Brain microvascular endothelial cell (primary cell): Measurements from ENCODE around the gene PPM1A.

Experiments used
- DNase-seq: peaks from one replicate; pipeline ENCODE4 v3.0.0-alpha.2; 2020
- H3K27ac ChIP-seq: fragments of 250-450 bp; sonication (Bioruptor Pico); 2 replicates; pipeline ENCODE4 v1.5.1; 2020; ENCODE audit warnings: mild to moderate bottlenecking, moderate library complexity
- H3K27me3 ChIP-seq: fragments of 250-450 bp; sonication (Bioruptor Pico); replicated peaks from 2 replicates; pipeline ENCODE4 v1.5.1; 2020; ENCODE audit warnings: mild to moderate bottlenecking
- H3K36me3 ChIP-seq: fragments of 250-450 bp; sonication (Bioruptor Pico); replicated peaks from 2 replicates; pipeline ENCODE4 v1.5.1; 2020; ENCODE audit warnings: mild to moderate bottlenecking
- H3K4me3 ChIP-seq: 2 replicates; pipeline ENCODE4 v1.5.1; 2011; ENCODE audit warnings: low read depth, mild to moderate bottlenecking, control low read depth, low read length, moderate library complexity
- CTCF ChIP-seq: IDR thresholded peaks from 2 replicates; pipeline ENCODE4 v1.5.1; 2011; ENCODE audit warnings: low read depth, mild to moderate bottlenecking, moderate library complexity, low read length, control low read depth, inconsistent platforms; ENCODE audit errors: missing control alignments
- in situ Hi-C: cut with HindIII; loops from 2 replicates; pipeline ENCODE4 v1.10.0; 2017; ENCODE audit warnings: low sequenced_read_pairs, low pct_ligation_motif_present

The PPM1A gene

DNA sequence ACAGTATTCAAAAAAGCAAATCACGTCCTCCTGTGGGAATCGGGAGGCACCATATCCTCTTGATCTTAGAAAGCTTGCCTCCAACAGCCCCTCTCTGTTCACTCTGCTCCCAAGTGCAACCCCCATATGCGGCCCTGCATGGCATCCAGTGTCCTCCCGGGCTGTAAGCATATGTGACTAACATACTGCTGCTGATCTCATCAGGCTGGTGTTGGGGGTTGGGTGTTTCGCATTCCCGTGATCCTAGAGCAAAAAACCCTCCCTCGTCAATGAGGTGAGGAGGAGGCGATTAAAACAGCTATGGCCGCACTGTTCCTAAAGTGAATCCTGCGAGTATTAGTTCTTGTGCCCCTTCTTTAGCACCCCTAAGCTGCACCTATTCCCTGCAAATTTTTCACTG lies 28.1 kb upstream of the PPM1A start:
- in situ Hi-C loops: no loop called here
- H3K4me3 ChIP-seq: no peak overlapping the region
- no peaks in the 10 kb centered on the region for H3K36me3 ChIP-seq
- H3K27me3 ChIP-seq: no peaks in the 10 kb centered on the region
- no peak overlapping the region for H3K27ac ChIP-seq
- TF ChIP-seq CTCF: no peak
- DNase-seq: no peak

DNA sequence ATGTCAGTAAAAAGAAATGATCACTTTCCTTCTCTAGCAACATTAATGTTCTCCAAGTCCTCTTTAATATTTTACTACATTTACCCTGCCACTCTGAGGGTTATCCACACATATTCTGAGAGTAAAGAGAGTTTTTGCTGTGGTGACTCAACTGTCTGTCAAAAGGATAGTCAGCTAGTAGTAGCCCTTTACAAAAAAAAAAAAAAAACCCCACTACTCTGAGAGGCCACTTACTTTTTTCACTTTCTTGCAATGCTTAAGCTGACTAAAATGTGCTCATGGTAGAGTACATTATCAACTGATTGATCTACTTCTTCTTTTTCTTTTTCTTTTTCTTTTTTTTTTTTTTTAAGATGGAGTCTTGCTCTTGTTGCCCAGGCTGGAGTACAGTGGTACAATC lies 27.6 kb upstream of the PPM1A start:
- Histone ChIP-seq H3K27me3 (no peaks in the 10 kb centered on the region), H3K36me3 (no peaks in the 10 kb centered on the region), H3K4me3 (no peak overlapping the region), H3K27ac (no peak overlapping the region)
- DNase-seq: no peak
- in situ Hi-C loops: no loop called here
- TF ChIP-seq CTCF: no peak

DNA sequence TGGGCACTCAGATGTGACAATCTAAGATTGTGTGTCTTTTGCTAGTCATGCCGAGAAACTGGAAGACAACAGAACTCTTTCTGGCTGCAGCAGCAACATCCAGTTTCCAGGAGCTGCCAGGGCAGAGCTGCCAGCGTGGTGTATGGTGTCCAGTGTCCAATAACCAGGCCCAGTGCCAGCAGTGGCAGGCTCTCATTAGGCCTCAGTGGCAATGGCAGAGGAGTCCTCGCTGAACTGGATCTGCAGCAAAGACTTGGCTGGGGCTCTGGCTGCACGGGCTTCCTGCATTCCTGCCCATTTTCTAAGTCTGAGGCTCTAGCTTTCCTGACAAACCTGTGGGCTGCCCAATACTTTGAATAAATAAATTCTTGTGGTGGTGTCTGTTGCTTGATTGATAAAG lies 26.2 kb upstream of the PPM1A start:
- DNase-seq: no peak
- in situ Hi-C loops: no loop called here
- Histone ChIP-seq H3K4me3 (no peak overlapping the region), H3K27me3 (no peaks in the 10 kb centered on the region), H3K27ac (no peak overlapping the region), H3K36me3 (no peaks in the 10 kb centered on the region)
- TF ChIP-seq CTCF: no peak

DNA sequence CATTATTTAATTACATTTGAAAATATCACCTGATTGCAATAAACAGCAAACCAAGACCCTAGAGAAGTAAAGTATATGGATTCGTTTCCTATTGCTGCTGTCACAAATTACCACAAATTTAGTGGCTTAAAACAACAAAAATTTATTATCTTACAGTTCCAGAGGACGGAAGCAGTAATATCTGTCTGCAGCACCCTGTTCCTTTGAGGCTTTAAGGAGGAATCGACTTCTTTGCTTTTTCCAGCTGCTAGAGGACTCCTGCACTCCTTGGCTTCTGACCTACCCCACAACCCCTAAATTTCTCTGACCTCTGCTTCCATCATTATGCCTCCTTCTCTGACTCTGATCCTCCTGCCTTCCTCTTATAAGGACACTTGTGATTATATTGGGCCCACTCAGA lies 23.8 kb upstream of the PPM1A start:
- in situ Hi-C loops: no loop called here
- Histone ChIP-seq H3K36me3 (no peaks in the 10 kb centered on the region), H3K4me3 (no peak overlapping the region), H3K27me3 (no peaks in the 10 kb centered on the region), H3K27ac (no peak overlapping the region)
- no peak for TF ChIP-seq CTCF
- no peak for DNase-seq

DNA sequence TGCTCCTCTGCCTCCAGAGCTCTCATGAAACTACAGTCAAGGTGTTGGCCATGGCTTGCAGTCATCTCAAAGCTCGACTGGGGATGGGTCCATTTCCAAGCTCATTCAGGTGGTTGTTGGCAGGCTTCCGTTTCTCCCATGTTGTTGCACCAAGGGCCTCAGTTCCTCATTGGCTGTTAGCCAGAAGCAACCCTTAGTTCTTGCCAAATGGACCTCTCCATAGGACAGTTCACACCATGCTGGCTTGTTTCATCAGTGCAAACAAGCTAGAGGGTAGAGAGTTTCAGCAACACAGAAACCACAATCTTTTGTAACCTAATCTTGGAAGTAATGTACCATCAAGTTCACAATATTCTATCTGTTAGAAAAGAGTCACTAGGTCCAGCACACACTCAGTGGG lies 22.7 kb upstream of the PPM1A start:
- TF ChIP-seq CTCF: no peak
- Histone ChIP-seq H3K4me3 (no peak overlapping the region), H3K27ac (no peak overlapping the region), H3K27me3 (no peaks in the 10 kb centered on the region), H3K36me3 (no peaks in the 10 kb centered on the region)
- no peak for DNase-seq
- in situ Hi-C loops: no loop called here

- no peaks in the 10 kb centered on the region for H3K27me3 ChIP-seq
- H3K27ac ChIP-seq: no peak overlapping the region
- no peak overlapping the region for H3K4me3 ChIP-seq
- TF ChIP-seq CTCF: no peak
- in situ Hi-C loops: no loop called here
- DNase-seq: no peak
- H3K36me3 ChIP-seq: no peaks in the 10 kb centered on the region
Measured at GRCh38 chr14:60227291-60227690, 21.7 kb upstream of the PPM1A start.
